HG03280 (cell line): ENCODE results near the gene C1R.
"Not testable (repeated sequence)": the region's sequence is repeated elsewhere in the genome, so short reads cannot be mapped to it uniquely, and the experiment has no call there.

Source experiments
- ATAC-seq: cut with Tn5 transposase; IDR thresholded peaks from one replicate; pipeline ENCODE4 v1.9.1; 2021; ENCODE audit warnings: mild to moderate bottlenecking, moderate library complexity; ENCODE audit not compliant: unreplicated experiment

The C1R gene

GRCh38 chr12:7121324-7121723 is 29.1 kb upstream of the C1R start:
- ATAC-seq = no peak

- ATAC-seq = no peak
Measured at GRCh38 chr12:7120166-7120565, 27.9 kb upstream of the C1R start.

- ATAC-seq = no peak
Measured at GRCh38 chr12:7118881-7119280, 26.6 kb upstream of the C1R start.

GRCh38 chr12:7117670-7118069 is 25.4 kb upstream of the C1R start:
- ATAC-seq = no peak

DNA sequence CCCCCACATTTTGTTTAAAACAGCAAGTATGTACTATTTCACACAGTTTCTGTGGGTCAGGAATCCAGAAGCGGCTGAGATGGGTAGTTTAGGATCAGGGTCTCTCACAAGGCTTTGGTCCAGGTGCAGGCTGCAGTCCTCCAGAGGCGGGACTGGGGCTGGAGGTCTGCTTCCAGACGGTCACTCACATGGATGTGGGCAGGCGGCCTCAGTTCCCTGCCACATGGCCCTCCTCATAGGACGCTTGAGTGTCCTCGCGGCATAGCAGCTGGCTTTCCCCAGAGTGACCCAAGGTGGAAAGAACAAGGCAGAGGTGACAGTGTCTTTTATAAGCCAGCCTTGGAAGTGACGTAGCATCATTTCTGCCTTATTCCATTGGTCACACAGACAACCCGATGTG is 24.7 kb upstream of the C1R start:
- no peak for ATAC-seq

GRCh38 chr12:7116196-7116595 is 24.0 kb upstream of the C1R start:
- no peak for ATAC-seq

DNA sequence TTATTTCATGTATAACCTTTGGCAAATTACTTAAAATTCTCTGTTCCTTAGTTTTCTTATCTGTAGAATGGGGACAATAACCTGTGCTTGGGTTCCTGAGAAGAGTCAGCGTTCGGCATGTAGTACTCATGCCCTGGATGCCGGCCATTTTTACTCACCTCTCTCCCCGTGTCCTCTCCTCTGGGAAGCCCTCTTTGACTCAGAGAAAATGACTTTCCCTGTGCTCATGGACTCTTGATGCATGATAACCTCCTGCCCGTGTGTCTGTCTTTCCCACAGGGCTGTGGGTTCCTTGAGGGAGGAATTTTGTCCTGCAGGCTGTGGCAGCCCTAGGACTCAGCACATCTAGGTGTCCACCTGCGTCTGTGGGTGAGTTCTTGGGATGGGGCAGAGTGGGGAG is 22.6 kb upstream of the C1R start:
- ATAC-seq = no peak

GRCh38 chr12:7114008-7114407 is 21.8 kb upstream of the C1R start:
- ATAC-seq = no peak

DNA sequence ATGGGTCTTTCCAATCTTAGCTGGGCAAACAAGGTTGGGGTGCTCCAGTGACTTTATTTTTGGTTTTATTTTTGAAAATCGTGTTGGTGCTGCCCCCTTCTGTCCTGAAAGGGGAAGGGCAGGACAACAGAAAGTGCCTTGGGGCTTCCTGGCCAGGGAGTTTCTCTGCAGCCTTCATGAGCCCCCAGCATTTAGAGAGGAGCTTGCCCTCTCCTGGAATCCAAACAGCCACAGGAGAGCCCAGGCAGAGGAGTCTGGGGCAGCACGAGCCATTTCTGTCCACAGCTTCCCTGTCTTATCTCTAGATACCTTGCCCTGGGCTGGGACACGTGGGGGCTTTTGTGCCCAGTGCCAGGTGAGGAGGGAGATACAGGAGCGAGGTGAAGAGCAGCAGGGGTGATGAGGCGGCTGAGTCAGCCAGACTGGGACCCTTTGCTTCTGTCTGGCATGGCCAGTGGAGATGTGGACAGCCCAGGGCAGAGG is 21.2 kb upstream of the C1R start:
- ATAC-seq = no peak

DNA sequence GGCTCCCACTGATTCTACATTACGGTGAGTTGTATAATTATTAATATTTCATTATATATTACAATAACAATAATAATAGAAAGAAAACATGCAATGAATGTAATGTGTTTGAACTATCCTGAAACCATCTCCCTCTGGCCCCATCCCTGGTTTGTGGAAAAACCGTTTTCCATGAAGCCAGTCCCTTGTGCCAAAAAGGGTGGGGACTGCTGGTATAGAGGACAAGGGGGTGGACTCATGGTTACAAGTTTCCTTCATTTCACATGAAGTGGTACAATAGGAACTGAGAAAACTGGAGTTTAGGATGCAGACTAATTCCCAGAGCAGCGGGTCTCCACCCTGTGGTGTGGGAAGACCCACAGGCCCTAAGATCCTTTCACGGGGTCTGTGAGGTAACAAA is 19.8 kb upstream of the C1R start:
- no peak for ATAC-seq

- ATAC-seq = no peak
Measured at GRCh38 chr12:7110661-7111060, 18.4 kb upstream of the C1R start.

- ATAC-seq = no peak
Measured at GRCh38 chr12:7109572-7109920, 17.3 kb upstream of the C1R start.

DNA sequence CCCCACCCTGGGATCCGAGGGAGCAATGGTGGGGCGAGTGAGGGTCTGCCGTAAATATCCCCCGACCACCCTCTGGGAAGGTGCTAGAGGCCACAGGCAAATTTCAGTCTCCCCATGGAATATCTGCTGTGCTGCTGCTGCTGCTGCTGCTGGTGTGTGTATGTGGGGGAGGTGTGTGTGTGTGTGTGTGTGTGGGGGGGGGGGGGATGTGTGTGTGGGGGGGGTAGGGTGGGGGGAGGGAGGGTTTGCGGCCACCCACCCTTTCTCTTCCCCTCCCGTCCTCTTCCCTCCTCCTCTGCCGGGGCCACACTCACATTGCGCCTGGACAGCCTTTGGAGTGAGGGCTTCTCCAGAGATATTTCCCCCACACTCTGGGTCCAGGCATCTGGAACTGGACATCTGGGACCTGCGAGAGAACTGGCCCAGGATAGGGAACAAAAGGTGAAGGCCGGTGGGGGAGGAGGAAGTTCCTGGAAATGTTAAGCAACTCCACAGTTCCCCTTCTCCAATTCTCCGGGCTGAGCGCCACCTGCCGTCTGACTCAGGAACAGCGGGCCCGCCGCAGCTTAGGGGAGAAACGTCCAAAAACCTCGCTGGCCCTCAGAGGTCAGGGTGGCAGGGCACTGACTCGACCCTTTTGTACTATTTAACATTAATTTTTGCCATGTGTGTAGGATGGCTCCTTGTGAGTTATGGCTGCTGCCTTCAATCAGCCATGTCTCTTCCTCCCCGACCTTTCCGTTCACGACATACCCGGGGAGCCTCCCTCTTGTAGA is 16.7 kb upstream of the C1R start, which contains the start of gene C1RL:
TSS of gene C1RL (minus strand) at position 419 of the 776 bp plus-strand sequence. CDS start at position 385, 34 bp downstream.
- peak; percentile 39 for ATAC-seq

GRCh38 chr12:7108003-7108795 is 16.0 kb upstream of the C1R start:
- peak; percentile 90 for ATAC-seq

GRCh38 chr12:7107636-7108002 is 15.4 kb upstream of the C1R start:
- ATAC-seq = no peak

DNA sequence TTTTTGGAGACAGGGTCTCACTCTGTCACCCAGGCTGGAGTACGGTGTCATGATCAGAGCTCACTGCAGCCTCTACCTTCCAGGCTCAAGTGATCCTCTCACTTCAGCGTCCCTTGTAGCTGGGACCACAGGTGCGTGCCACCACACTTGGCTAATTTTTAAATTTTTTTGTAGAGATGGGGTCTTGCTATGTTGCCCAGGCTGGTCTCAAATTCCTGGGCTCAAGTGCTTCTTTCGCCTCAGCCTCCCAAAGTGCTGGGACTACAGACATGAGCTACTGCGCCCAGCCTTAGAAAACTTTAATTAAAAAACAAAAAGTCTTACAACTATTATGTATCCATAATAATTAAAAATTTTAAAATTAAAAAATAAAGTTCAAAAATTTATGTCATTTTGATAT is 14.9 kb upstream of the C1R start:
- not testable (repeated sequence) for ATAC-seq

DNA sequence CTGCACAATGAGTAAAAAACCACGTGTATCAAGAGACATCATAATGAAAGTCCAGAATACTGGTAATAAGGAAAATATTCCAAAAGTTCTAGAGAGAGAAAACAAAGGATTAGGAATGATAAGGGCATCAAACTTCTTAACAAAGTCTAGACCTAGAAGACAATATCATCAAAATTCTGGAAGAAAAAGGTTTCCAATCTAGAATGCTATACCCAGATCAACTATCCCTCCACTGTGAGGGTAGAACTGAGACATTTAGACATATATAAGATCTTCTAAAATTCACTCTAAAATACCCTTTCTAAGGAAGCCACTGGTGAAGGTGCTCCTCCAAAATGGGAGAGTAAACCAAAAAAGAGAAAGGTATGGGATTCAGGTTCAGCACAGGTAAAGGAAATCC is 13.8 kb upstream of the C1R start:
- no peak for ATAC-seq

DNA sequence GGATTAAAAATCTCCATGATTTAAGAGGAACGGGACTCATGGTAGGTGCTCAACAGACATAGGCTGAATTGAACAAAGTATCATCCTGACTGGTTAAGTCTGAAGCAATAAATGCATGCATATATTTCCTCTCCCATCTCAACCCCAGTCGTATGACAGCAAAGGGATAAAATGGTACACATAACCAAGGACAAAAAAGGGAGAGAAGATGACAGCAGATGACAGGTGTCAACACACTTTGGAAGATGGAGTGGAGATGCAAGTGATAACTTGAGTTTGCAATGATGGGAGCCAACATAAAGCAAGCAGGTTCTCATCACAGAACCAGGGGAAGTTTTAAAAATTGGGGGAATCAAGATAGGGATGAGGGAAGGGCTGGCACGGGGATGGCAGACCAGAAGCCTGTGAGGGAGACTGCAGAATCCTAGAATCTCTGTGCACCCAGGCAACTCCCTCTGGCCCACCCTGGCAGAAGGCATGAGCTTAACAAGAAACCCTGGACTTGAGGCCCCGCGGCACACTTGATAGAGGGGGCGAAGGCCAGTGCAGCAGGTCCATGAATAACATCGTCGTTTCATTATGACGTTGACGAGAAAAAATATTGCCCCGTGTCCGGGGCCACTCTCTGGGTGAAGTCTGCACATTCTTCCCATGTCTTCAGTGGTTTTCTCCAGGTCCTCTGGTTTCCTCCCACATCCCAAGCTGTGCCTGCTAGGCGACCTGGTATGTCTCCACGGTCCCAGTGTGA is 11.8 kb upstream of the C1R start:
- no peak for ATAC-seq

DNA sequence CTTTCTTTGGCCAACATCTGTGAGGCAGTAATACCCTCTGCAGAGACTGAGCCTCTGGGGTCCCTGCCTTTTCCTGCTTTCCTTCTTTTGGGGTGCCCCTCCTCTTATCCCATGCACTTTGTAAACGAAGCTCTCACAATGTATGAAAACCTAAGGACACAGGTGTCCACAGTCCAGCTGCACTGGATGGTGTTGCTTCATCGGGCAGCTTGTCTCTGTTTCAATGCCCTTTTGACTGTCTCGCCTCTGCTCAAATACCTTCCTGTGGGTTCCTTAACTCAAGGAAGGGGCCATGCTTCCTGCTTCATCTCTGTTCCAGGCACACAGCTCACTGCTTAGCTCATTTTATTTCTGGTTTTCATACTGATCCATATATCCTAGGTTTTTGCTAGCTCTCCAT is 10.3 kb upstream of the C1R start:
- ATAC-seq = no peak

GRCh38 chr12:7101694-7102131 is 9.5 kb upstream of the C1R start:
- ATAC-seq = no peak

GRCh38 chr12:7101047-7101693 is 8.9 kb upstream of the C1R start:
- no peak for ATAC-seq
